Endothelial cell of umbilical vein (primary cell): Measurements from ENCODE around the gene OOEP. TPM values are rescaled to one million over a fixed set of nuclear protein-coding genes. Genes with fewer than 3 reads are reported as not detected.

ENCODE experiments used
- BruUV-seq: library from RNA; stranded (reverse); fragments of 400-500 nt; replicated peaks from 2 replicates; lab custom pipeline; 2021; lab: Mats Ljungman, UMichigan
- CTCF ChIA-PET: fragments of 300-600, 350-600 bp; sonication (Branson Sonifier 250); formaldehyde crosslinking; loops from one replicate; lab custom pipeline; 2021; ENCODE audit warnings: antibody characterized with exemption, inconsistent platforms; lab: Charles Lee
- POLR2A ChIA-PET: fragments of 300-600, 350-600 bp; sonication (Branson Sonifier 250); formaldehyde crosslinking; loops from one replicate; lab custom pipeline; 2021; ENCODE audit warnings: antibody characterized with exemption, inconsistent platforms; lab: Charles Lee
- DNase-seq: peaks from one replicate; pipeline ENCODE4 v3.0.0-alpha.2; 2011; ENCODE audit warnings: low read depth, low spot score
- FAIRE-seq: peaks from 2 replicates; lab custom pipeline; 2011; peaks lifted over from hg19 to GRCh38; lab: Jason Lieb, UNC
- H2AFZ ChIP-seq: 2 replicates; pipeline ENCODE4 v1.6.0; 2012; ENCODE audit warnings: low read depth, low read length, control low read depth, inconsistent platforms
- H3K27ac ChIP-seq: 2 replicates; pipeline ENCODE4 v1.5.1; 2011; ENCODE audit warnings: low read depth, mild to moderate bottlenecking, control low read depth, low read length, moderate library complexity; ENCODE audit not compliant: insufficient read depth
- H3K27me3 ChIP-seq, 2 experiments: 2 replicates each; pipeline versions ENCODE4 v1.6.0 to v1.6.1; 2011; ENCODE audit warnings: low read length in 2 of 2, mixed read lengths in 1 of 2; ENCODE audit not compliant: control insufficient read depth in 2 of 2, insufficient read depth in 2 of 2
- H3K36me3 ChIP-seq, 2 experiments: 2 replicates in 1 of 2; 3 replicates in 1 of 2; pipeline ENCODE4 v1.5.1; 2011; ENCODE audit warnings: low read length in 2 of 2, mild to moderate bottlenecking in 1 of 2, moderate library complexity in 1 of 2; ENCODE audit not compliant: control insufficient read depth in 2 of 2, insufficient read depth in 2 of 2; ENCODE audit errors: extremely low read depth in 1 of 2
- H3K4me1 ChIP-seq: 3 replicates; pipeline ENCODE4 v1.5.1; 2011; ENCODE audit warnings: mild to moderate bottlenecking, low read length; ENCODE audit not compliant: control insufficient read depth, insufficient read depth; ENCODE audit errors: extremely low read depth
- H3K4me2 ChIP-seq: 2 replicates; pipeline ENCODE4 v1.6.1; 2011; ENCODE audit warnings: low read length, control low read depth, mixed read lengths; ENCODE audit not compliant: insufficient read depth
- H3K4me3 ChIP-seq, 3 experiments: fragments of 200-600 bp in 1 of 3; sonication (generic), shearing (Covaris generic) in 1 of 3; replicated peaks in 1 of 3; 2 replicates each; pipeline ENCODE4 v1.5.1; 2011 to 2016; ENCODE audit warnings: control low read depth in 3 of 3, low read length in 3 of 3, mild to moderate bottlenecking in 2 of 3, inconsistent platforms in 1 of 3, low read depth in 1 of 3, moderate library complexity in 1 of 3; ENCODE audit not compliant: insufficient read depth in 1 of 3
- H3K79me2 ChIP-seq: 2 replicates; pipeline ENCODE4 v1.6.0; 2012; ENCODE audit warnings: low read length, inconsistent platforms; ENCODE audit not compliant: control insufficient read depth, insufficient read depth
- H3K9ac ChIP-seq: replicated peaks from 2 replicates; pipeline ENCODE3; 2011; ENCODE audit warnings: low read length, control low read depth; ENCODE audit not compliant: insufficient read depth; ENCODE audit errors: extremely low read depth
- H3K9me1 ChIP-seq: replicated peaks from 3 replicates; pipeline ENCODE4 v1.6.0; 2011; ENCODE audit warnings: mild to moderate bottlenecking, low read length; ENCODE audit not compliant: control insufficient read depth, insufficient read depth; ENCODE audit errors: extremely low read depth
- H3K9me3 ChIP-seq: replicated peaks from 2 replicates; pipeline ENCODE4 v1.5.1; 2012; ENCODE audit warnings: low read length, inconsistent platforms; ENCODE audit not compliant: control insufficient read depth, insufficient read depth
- H4K20me1 ChIP-seq: replicated peaks from 2 replicates; pipeline ENCODE3; 2011; ENCODE audit warnings: mild to moderate bottlenecking, low read length; ENCODE audit not compliant: control insufficient read depth, insufficient read depth; ENCODE audit errors: extremely low read depth
- EZH2 ChIP-seq: IDR thresholded peaks from 2 replicates; pipeline ENCODE4 v1.6.1; 2012; ENCODE audit warnings: borderline replicate concordance, low read depth, mild to moderate bottlenecking, moderate library complexity, low read length, inconsistent platforms; ENCODE audit not compliant: severe bottlenecking
- FOS ChIP-seq: IDR thresholded peaks from 2 replicates; pipeline ENCODE4 v1.6.1; 2011; ENCODE audit warnings: mild to moderate bottlenecking, low read length, moderate library complexity, borderline replicate concordance; ENCODE audit not compliant: insufficient read depth
- GATA2 ChIP-seq: IDR thresholded peaks from 2 replicates; pipeline ENCODE4 v1.7.0; 2011; ENCODE audit warnings: low read depth, mild to moderate bottlenecking, moderate library complexity, mixed read lengths, low read length; ENCODE audit not compliant: insufficient read length, insufficient read depth
- JUN ChIP-seq: IDR thresholded peaks from 2 replicates; pipeline ENCODE4 v1.6.1; 2011; ENCODE audit warnings: borderline replicate concordance, low read depth; ENCODE audit not compliant: insufficient read length, insufficient read depth
- MYC ChIP-seq: IDR thresholded peaks from one replicate; pipeline ENCODE4 v1.6.1; 2011; ENCODE audit warnings: mild to moderate bottlenecking, low read depth, low read length
- POLR2A ChIP-seq: IDR thresholded peaks from 2 replicates; pipeline ENCODE4 v1.6.1; 2012; ENCODE audit warnings: low read depth, mild to moderate bottlenecking, control low read depth, low read length
- POLR2AphosphoS5 ChIP-seq: IDR thresholded peaks from 2 replicates; pipeline ENCODE4 v1.6.1; 2012; ENCODE audit warnings: low read depth, mild to moderate bottlenecking, control low read depth, low read length, moderate library complexity; ENCODE audit not compliant: insufficient read depth
- dilution Hi-C: fragments of 300-500 bp; cut with MboI; formaldehyde crosslinking; loops from one replicate; pipeline ENCODE4 v1.15.0; 2019; ENCODE audit warnings: low sequenced_read_pairs; ENCODE audit not compliant: extremely low pct_ligation_motif_present
- intact Hi-C: fragments of 100-400 bp; cut with micrococcal nuclease; formaldehyde crosslinking; loops from one replicate; pipeline ENCODE4 v1.10.0; 2022
- polyA plus RNA-seq, 4 experiments: library from polyadenylated mRNA; depleted of rRNA in 3 of 4; stranded (reverse) in 3 of 4; unstranded in 1 of 4; fragments of >200 nt; gene quantifications; 2 replicates each; pipeline versions ENCODE4 v1.2.1 to v1.2.3, GENCODE V29; 2011 to 2012; ENCODE audit warnings: missing spikeins in 1 of 4
- total RNA-seq: library from RNA; stranded (reverse); gene quantifications from 2 replicates; pipeline ENCODE4 v1.2.3, GENCODE V29; 2021
- TF ChIP-seq, protein P1 (sequence below), 2 donors: IDR thresholded peaks; 1 replicate in 1 of 2; 2 replicates in 1 of 2; pipeline ENCODE4 v1.5.1; 2011; ENCODE audit warnings: low read length in 2 of 2, mild to moderate bottlenecking in 2 of 2, moderate library complexity in 2 of 2, control low read depth in 1 of 2, inconsistent platforms in 1 of 2, low read depth in 1 of 2; ENCODE audit not compliant: insufficient read depth in 1 of 2; ENCODE audit errors: extremely low read depth in 1 of 2
- TF ChIP-seq, protein P2 (sequence below): IDR thresholded peaks from 2 replicates; pipeline ENCODE4 v1.6.1; 2011; ENCODE audit not compliant: insufficient read depth, insufficient read length

Gene OOEP
- total and polyA plus RNA-seq, 2 donors (not counting 3 experiments of a cell fraction or from before 2014, with no cell fraction given): 0.19 TPM; not detected in 1

DNA sequence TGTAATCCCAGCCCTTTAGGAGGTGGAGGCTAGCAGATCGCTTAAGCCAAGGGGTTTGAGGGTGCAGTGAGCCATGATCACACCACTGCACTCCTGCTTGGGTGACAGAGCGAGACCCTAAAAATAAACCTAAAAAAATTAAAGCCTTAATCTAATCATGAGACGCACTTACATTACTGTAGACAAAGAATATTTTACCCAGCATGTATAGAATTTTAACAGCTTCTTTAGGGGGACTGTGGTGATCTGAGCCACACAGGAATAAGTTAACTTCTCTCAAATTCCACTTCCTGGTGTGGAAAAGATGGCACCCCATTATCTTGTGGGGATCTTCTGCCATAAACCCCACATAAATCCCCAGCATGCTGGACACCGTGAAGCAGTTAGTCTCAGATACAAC, 2.3 kb upstream of the OOEP start:
- intact Hi-C loops: no loop called here

More for the DNA sequence above, 2.3 kb upstream of the OOEP start:
- H3K4me1 ChIP-seq: no peaks in the 10 kb centered on the region
- H3K9me1 ChIP-seq: no peaks in the 10 kb centered on the region
- H3K27me3 ChIP-seq: no peaks in the 10 kb centered on the region
- H4K20me1 ChIP-seq: no peaks in the 10 kb centered on the region
- FAIRE-seq (no peak), DNase-seq (no peak)
- H3K9ac ChIP-seq: no peak overlapping the region
- no TSS peak for BruUV-seq
- H2AFZ ChIP-seq: no peak overlapping the region
- H3K36me3 ChIP-seq: no peaks in the 10 kb centered on the region
- ChIA-PET POLR2A (no interaction called here), CTCF (interaction anchor here (0.7 kb wide), 1 partner anchor 111 kb away, joined by 3 read pairs; no protein-coding TSS in a partner anchor)
- H3K4me3 ChIP-seq: no peak overlapping the region
- no peaks in the 10 kb centered on the region for H3K9me3 ChIP-seq
- H3K27ac ChIP-seq: no peak overlapping the region
- no peak overlapping the region for H3K4me2 ChIP-seq
- dilution Hi-C loops: no loop called here
- no peaks in the 10 kb centered on the region for H3K79me2 ChIP-seq
- TF ChIP-seq POLR2A (no peak), GATA2 (no peak), JUN (no peak), MYC (no peak), EZH2 (no peak), POLR2AphosphoS5 (no peak), FOS (no peak)
- TF ChIP-seq, protein P1, sequence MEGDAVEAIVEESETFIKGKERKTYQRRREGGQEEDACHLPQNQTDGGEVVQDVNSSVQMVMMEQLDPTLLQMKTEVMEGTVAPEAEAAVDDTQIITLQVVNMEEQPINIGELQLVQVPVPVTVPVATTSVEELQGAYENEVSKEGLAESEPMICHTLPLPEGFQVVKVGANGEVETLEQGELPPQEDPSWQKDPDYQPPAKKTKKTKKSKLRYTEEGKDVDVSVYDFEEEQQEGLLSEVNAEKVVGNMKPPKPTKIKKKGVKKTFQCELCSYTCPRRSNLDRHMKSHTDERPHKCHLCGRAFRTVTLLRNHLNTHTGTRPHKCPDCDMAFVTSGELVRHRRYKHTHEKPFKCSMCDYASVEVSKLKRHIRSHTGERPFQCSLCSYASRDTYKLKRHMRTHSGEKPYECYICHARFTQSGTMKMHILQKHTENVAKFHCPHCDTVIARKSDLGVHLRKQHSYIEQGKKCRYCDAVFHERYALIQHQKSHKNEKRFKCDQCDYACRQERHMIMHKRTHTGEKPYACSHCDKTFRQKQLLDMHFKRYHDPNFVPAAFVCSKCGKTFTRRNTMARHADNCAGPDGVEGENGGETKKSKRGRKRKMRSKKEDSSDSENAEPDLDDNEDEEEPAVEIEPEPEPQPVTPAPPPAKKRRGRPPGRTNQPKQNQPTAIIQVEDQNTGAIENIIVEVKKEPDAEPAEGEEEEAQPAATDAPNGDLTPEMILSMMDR (IDR thresholded peaks at IDR 0.05; ENCODE audit: extremely low read depth in 1 of 2, insufficient read depth in 1 of 2, low read depth in 1 of 2, low read length in 2 of 2): no peak
- TF ChIP-seq, protein P2, sequence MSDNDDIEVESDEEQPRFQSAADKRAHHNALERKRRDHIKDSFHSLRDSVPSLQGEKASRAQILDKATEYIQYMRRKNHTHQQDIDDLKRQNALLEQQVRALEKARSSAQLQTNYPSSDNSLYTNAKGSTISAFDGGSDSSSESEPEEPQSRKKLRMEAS: no peak
